ENCODE data around the gene IFITM1. TPM values are rescaled to one million over a fixed set of nuclear protein-coding genes. Genes with fewer than 3 reads are reported as not detected.

IFITM1 gene
- total RNA-seq, 6 donors from 2014 or later = 16.8 to 119 (median 74.5) TPM

DNA sequence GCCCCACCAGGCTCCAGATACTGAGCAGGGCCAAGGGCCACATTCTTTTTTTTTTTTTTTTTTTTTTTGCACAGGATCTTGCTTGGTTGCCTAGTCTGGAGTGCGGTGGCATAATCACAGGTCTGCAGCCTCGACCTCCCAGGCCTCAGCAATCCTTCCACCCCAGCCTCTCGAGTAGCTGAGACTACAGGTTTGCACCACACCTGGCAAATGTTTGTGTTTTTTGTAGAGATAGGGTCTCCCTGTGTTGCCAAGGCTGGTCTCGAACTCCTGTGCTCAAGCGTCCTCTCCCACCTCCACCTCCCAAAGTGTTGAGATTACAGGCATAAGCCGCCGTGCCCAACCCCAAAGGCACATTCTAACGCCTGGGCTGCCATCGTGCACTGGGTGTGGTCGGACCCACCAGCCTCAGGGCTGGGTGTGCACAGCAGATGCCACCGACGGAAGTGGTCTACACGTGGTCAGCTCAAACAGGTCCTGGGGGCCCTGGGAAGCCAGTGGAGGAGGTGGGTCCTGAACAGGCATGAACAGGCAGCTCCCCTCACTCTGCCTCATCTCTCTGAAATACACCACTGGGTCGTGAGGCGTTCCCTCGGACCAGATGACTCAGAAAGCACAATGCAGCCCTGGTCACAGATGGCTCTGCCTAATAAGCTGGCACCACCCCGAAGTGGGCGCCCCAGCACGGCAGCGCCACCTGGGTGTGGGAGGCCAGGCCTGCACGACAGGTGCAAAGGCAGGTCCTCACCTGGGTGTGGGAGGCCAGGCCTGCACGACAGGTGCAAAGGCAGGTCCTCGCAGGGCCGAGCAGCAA lies 50.3 kb downstream of the IFITM1 start:
- H3K9me3 ChIP-seq = peaks cover 0 to 5% (median 0%) of the 10 kb centered on the region in 4 donors
- H3K27ac ChIP-seq = no peak overlapping the region
- ATAC-seq (ENCODE audit: low FRiP score in 2 of 2) = peak; percentile 48 to 84
- H3K36me3 ChIP-seq = no peaks in the 10 kb centered on the region
- no peak overlapping the region for H3K4me3 ChIP-seq
- peaks cover 8 to 15% (median 9%) of the 10 kb centered on the region in 4 donors for H3K4me1 ChIP-seq
- TF ChIP-seq POLR2A (IDR thresholded peaks at IDR 0.05) (no peak), EP300 (IDR thresholded peaks at IDR 0.05) (no peak)
- TF ChIP-seq, protein P1, sequence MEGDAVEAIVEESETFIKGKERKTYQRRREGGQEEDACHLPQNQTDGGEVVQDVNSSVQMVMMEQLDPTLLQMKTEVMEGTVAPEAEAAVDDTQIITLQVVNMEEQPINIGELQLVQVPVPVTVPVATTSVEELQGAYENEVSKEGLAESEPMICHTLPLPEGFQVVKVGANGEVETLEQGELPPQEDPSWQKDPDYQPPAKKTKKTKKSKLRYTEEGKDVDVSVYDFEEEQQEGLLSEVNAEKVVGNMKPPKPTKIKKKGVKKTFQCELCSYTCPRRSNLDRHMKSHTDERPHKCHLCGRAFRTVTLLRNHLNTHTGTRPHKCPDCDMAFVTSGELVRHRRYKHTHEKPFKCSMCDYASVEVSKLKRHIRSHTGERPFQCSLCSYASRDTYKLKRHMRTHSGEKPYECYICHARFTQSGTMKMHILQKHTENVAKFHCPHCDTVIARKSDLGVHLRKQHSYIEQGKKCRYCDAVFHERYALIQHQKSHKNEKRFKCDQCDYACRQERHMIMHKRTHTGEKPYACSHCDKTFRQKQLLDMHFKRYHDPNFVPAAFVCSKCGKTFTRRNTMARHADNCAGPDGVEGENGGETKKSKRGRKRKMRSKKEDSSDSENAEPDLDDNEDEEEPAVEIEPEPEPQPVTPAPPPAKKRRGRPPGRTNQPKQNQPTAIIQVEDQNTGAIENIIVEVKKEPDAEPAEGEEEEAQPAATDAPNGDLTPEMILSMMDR (IDR thresholded peaks at IDR 0.05) = peak; percentile 31 to 63 (median 54)
- peak; percentile 42 to 91 for DNase-seq
- peaks cover 0 to 20% (median 11%) of the 10 kb centered on the region in 4 donors for H3K27me3 ChIP-seq
- WGBS, 2 donors = 70 to 74% methylated on average over 19 to 21 of the region's 24 CpGs

Small RNA genes lying within 50 kb of the gene (small RNA-seq; reads per million reads assigned to genes)
- 0 reads per million in 4 donors for gene AC136475.6

Other genes starting within 250 kb of the IFITM1 start
- not detected for gene SCGB1C1, start 121.0 kb upstream of the IFITM1 start, total RNA-seq
- gene BET1L, start 106.6 kb upstream of the IFITM1 start, total RNA-seq = 10 to 100 TPM; 24.3 to 70.1 (median 39.0) TPM
- 100 to 1,000 TPM in 4 of 6 donors, 10 to 100 TPM in 2; 65.9 to 135 (median 105) TPM for gene RIC8A, start 106.3 kb upstream of the IFITM1 start, total RNA-seq
- 10 to 100 TPM; 11.7 to 37.6 (median 24.0) TPM for gene SIRT3, start 77.7 kb upstream of the IFITM1 start, total RNA-seq
- 100 to 1,000 TPM in 4 of 6 donors, 10 to 100 TPM in 2; 85.2 to 113 (median 106) TPM for gene PSMD13, start 77.1 kb upstream of the IFITM1 start, total RNA-seq
- 1 to 10 TPM; 1.3 to 7.3 (median 3.1) TPM for gene NLRP6, start 35.6 kb upstream of the IFITM1 start, total RNA-seq
- gene PGGHG, start 24.9 kb upstream of the IFITM1 start, total RNA-seq = 100 to 1,000 TPM in 2 of 6 donors, 10 to 100 TPM in 4; 34.1 to 535 (median 65.2) TPM
- gene IFITM5, start 14.5 kb upstream of the IFITM1 start, total RNA-seq = not detected
- gene IFITM2, start 6.2 kb upstream of the IFITM1 start, total RNA-seq = 100 to 1,000 TPM; 113 to 704 (median 271) TPM
- gene IFITM3, start 6.8 kb downstream of the IFITM1 start, total RNA-seq = 100 to 1,000 TPM; 132 to 860 (median 360) TPM
- 1 to 10 TPM in 1 of 6 donors, under 1 TPM in 4, not detected in 1; 0.23 to 2.1 (median 0.54) TPM for gene B4GALNT4, start 55.5 kb downstream of the IFITM1 start, total RNA-seq
- 10 to 100 TPM; 33.4 to 86.3 (median 55.2) TPM for gene PKP3, start 80.2 kb downstream of the IFITM1 start, total RNA-seq
- 100 to 1,000 TPM in 3 of 6 donors, 10 to 100 TPM in 3; 54.7 to 116 (median 91.1) TPM for gene SIGIRR, start 101.0 kb downstream of the IFITM1 start, total RNA-seq
- gene ANO9, start 128.0 kb downstream of the IFITM1 start, total RNA-seq = 10 to 100 TPM; 11.7 to 62.9 (median 18.8) TPM
- 100 to 1,000 TPM in 1 of 6 donors, 10 to 100 TPM in 5; 29.6 to 188 (median 45.1) TPM for gene PTDSS2, start 136.2 kb downstream of the IFITM1 start, total RNA-seq
- gene RNH1, start 193.2 kb downstream of the IFITM1 start, total RNA-seq = 100 to 1,000 TPM; 236 to 374 (median 339) TPM
- gene HRAS, start 221.5 kb downstream of the IFITM1 start, total RNA-seq = 10 to 100 TPM; 45.5 to 85.0 (median 59.9) TPM
- 10 to 100 TPM in 1 of 6 donors, 1 to 10 TPM in 5; 3.5 to 11.5 (median 5.8) TPM for gene LRRC56, start 223.5 kb downstream of the IFITM1 start, total RNA-seq
- 10 to 100 TPM in 2 of 6 donors, 1 to 10 TPM in 4; 4.6 to 32.5 (median 6.7) TPM for gene LMNTD2, start 246.7 kb downstream of the IFITM1 start, total RNA-seq
- gene RASSF7, start 246.9 kb downstream of the IFITM1 start, total RNA-seq = 100 to 1,000 TPM in 5 of 6 donors, 10 to 100 TPM in 1; 80.2 to 222 (median 129) TPM